Subcutaneous adipose tissue (tissue), 4 donors: ENCODE measurements around the gene PDE4B. TPM values are rescaled to one million over a fixed set of nuclear protein-coding genes. Genes with fewer than 3 reads are reported as not detected.

ENCODE experiments used
- CTCF ChIP-seq: fragments of 450-650 bp; IDR thresholded peaks from one replicate; pipeline ENCODE4 v1.5.1; 2016; ENCODE audit warnings: low read depth, mild to moderate bottlenecking, control low read depth, antibody characterized with exemption, moderate library complexity
- total RNA-seq, 4 donors: library from RNA; depleted of rRNA; stranded (reverse); fragments of >200 nt; gene quantifications; one replicate each; pipeline ENCODE4 v1.1.0, GENCODE V29; 2016

The PDE4B gene
- total RNA-seq, 4 donors from 2014 or later = 8.5 to 31.8 (median 15.5) TPM

GRCh38 chr1:66237042-66237441 is 444.3 kb downstream of the PDE4B start:
- no peak for TF ChIP-seq CTCF

GRCh38 chr1:66237722-66238479 is 445.2 kb downstream of the PDE4B start:
- no peak for TF ChIP-seq CTCF

- no peak for TF ChIP-seq CTCF
Observed at GRCh38 chr1:66239834-66240233, 447.1 kb downstream of the PDE4B start.

- no peak for TF ChIP-seq CTCF
Observed at GRCh38 chr1:66240491-66241484, 448.1 kb downstream of the PDE4B start.

- TF ChIP-seq CTCF = no peak
Observed at GRCh38 chr1:66242646-66243547, 450.2 kb downstream of the PDE4B start.

- TF ChIP-seq CTCF = no peak
Observed at GRCh38 chr1:66243548-66244130, 450.9 kb downstream of the PDE4B start.
